Astrocyte (in vitro differentiated cells and primary cell): ENCODE results near the gene FAM72B.
"Not testable (repeated sequence)": the region's sequence is repeated elsewhere in the genome, so short reads cannot be mapped to it uniquely, and the experiment has no call there.

Experiments
- EZH2 ChIP-seq: IDR thresholded peaks from 2 replicates; pipeline ENCODE4 v1.6.1; 2012; ENCODE audit warnings: mild to moderate bottlenecking, low read length, inconsistent platforms; ENCODE audit not compliant: insufficient read depth
- TF ChIP-seq, protein P1 (sequence below): IDR thresholded peaks from 2 replicates; pipeline ENCODE4 v1.5.1; 2011; ENCODE audit warnings: low read depth, mild to moderate bottlenecking, inconsistent platforms, low read length, moderate library complexity; ENCODE audit not compliant: insufficient read depth

DNA sequence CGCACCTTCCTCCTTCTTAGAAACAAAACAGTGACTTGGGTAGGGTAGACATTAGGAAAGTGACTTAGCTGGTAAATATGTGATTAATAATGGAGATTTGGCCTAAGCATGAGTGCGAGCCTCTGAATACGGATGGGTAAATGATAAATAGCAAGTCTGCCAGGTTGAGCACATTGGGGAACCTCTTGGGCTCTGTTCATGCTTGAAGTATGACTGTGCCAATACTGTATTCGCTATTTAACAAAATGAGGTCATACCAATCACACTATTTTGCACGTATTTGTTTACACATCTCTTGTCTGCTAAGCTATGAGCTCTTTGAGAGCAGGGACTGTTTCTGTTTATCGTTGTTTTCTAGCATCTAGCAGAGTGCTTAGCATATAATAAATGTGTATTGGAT lies 24.2 kb upstream of the FAM72B start:
- not testable (repeated sequence) for TF ChIP-seq EZH2
- TF ChIP-seq, protein P1, sequence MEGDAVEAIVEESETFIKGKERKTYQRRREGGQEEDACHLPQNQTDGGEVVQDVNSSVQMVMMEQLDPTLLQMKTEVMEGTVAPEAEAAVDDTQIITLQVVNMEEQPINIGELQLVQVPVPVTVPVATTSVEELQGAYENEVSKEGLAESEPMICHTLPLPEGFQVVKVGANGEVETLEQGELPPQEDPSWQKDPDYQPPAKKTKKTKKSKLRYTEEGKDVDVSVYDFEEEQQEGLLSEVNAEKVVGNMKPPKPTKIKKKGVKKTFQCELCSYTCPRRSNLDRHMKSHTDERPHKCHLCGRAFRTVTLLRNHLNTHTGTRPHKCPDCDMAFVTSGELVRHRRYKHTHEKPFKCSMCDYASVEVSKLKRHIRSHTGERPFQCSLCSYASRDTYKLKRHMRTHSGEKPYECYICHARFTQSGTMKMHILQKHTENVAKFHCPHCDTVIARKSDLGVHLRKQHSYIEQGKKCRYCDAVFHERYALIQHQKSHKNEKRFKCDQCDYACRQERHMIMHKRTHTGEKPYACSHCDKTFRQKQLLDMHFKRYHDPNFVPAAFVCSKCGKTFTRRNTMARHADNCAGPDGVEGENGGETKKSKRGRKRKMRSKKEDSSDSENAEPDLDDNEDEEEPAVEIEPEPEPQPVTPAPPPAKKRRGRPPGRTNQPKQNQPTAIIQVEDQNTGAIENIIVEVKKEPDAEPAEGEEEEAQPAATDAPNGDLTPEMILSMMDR, result not testable (repeated sequence)
